ENCODE results near the gene SGCD. TPM values are rescaled to one million over a fixed set of nuclear protein-coding genes. Genes with fewer than 3 reads are reported as not detected.

The SGCD gene
- total RNA-seq, 3 donors from 2014 or later = 3.1 to 15.4 (median 6.2) TPM

- Histone ChIP-seq H3K9me3 (no peaks in the 10 kb centered on the region), H3K4me1 (no peaks in the 10 kb centered on the region), H3K27me3 (no peaks in the 10 kb centered on the region), H3K27ac (no peak overlapping the region), H3K4me3 (no peak overlapping the region), H3K36me3 (no peaks in the 10 kb centered on the region)
- TF ChIP-seq CTCF (IDR thresholded peaks at IDR 0.05) (no peak), POLR2AphosphoS5 (IDR thresholded peaks at IDR 0.05) (no peak), POLR2A (IDR thresholded peaks at IDR 0.05) (no peak)
- intact Hi-C loops (cut with DNase I; ENCODE audit: low total_unique reads) = loop anchor here (2.0 kb wide), 1 partner anchor 77 kb away; no protein-coding TSS in a partner anchor
- no peak for DNase-seq (ENCODE audit: low spot score in 2 of 2)
Observed at GRCh38 chr5:156560002-156560401, 233.0 kb downstream of the SGCD start.

GRCh38 chr5:156561651-156562050, 234.7 kb downstream of the SGCD start:
- Histone ChIP-seq H3K4me1 (no peaks in the 10 kb centered on the region), H3K36me3 (no peaks in the 10 kb centered on the region), H3K9me3 (no peaks in the 10 kb centered on the region)

GRCh38 chr5:156570615-156571014, 243.7 kb downstream of the SGCD start:
- no peak overlapping the region for H3K27ac ChIP-seq
- H3K4me1 ChIP-seq = no peaks in the 10 kb centered on the region
- H3K9me3 ChIP-seq = no peaks in the 10 kb centered on the region
- no peaks in the 10 kb centered on the region for H3K27me3 ChIP-seq
- H3K36me3 ChIP-seq = no peaks in the 10 kb centered on the region
- intact Hi-C loops (cut with DNase I; ENCODE audit: low total_unique reads) = no loop called here
- no peak overlapping the region for H3K4me3 ChIP-seq
- DNase-seq (ENCODE audit: low spot score in 2 of 2) = no peak
- TF ChIP-seq POLR2AphosphoS5 (IDR thresholded peaks at IDR 0.05) (no peak), CTCF (IDR thresholded peaks at IDR 0.05) (no peak), POLR2A (IDR thresholded peaks at IDR 0.05) (no peak)

More at GRCh38 chr5:156561651-156562050, 234.7 kb downstream of the SGCD start:
- TF ChIP-seq POLR2AphosphoS5 (IDR thresholded peaks at IDR 0.05) = no peak
- TF ChIP-seq POLR2A (IDR thresholded peaks at IDR 0.05) = no peak
- TF ChIP-seq CTCF (IDR thresholded peaks at IDR 0.05) = no peak
- no peak overlapping the region for H3K4me3 ChIP-seq
- H3K27ac ChIP-seq = no peak overlapping the region
- intact Hi-C loops (cut with DNase I; ENCODE audit: low total_unique reads) = loop anchor here (2.0 kb wide), 1 partner anchor 79 kb away; no protein-coding TSS in a partner anchor
- H3K27me3 ChIP-seq = no peaks in the 10 kb centered on the region
- DNase-seq (ENCODE audit: low spot score in 2 of 2) = no peak

GRCh38 chr5:156581725-156582124, 254.8 kb downstream of the SGCD start:
- no peak overlapping the region for H3K4me3 ChIP-seq
- no peaks in the 10 kb centered on the region for H3K36me3 ChIP-seq
- H3K9me3 ChIP-seq = peaks cover 0 to 10% of the 10 kb centered on the region in 2 donors
- intact Hi-C loops (cut with DNase I; ENCODE audit: low total_unique reads) = no loop called here
- no peak for TF ChIP-seq POLR2A (IDR thresholded peaks at IDR 0.05)
- no peak for DNase-seq (ENCODE audit: low spot score in 2 of 2)
- H3K27ac ChIP-seq = no peak overlapping the region
- H3K4me1 ChIP-seq = no peaks in the 10 kb centered on the region
- no peaks in the 10 kb centered on the region for H3K27me3 ChIP-seq

GRCh38 chr5:156582193-156582598, 255.2 kb downstream of the SGCD start:
- no peaks in the 10 kb centered on the region for H3K27me3 ChIP-seq
- no peaks in the 10 kb centered on the region for H3K36me3 ChIP-seq
- no peak overlapping the region for H3K27ac ChIP-seq
- DNase-seq (ENCODE audit: low spot score in 2 of 2) = no peak
- H3K4me3 ChIP-seq = no peak overlapping the region
- peaks cover 0 to 10% of the 10 kb centered on the region in 2 donors for H3K9me3 ChIP-seq
- H3K4me1 ChIP-seq = no peaks in the 10 kb centered on the region
- TF ChIP-seq POLR2AphosphoS5 (IDR thresholded peaks at IDR 0.05) (no peak), CTCF (IDR thresholded peaks at IDR 0.05) (no peak), POLR2A (IDR thresholded peaks at IDR 0.05) (no peak)
- intact Hi-C loops (cut with DNase I; ENCODE audit: low total_unique reads) = no loop called here

- intact Hi-C loops (cut with DNase I; ENCODE audit: low total_unique reads) = no loop called here
- H3K4me1 ChIP-seq = no peaks in the 10 kb centered on the region
- H3K27me3 ChIP-seq = no peaks in the 10 kb centered on the region
- H3K27ac ChIP-seq = peak overlapping the region in 1 of 2 donors; percentile 25
- H3K9me3 ChIP-seq = peaks cover 0 to 3% of the 10 kb centered on the region in 2 donors
- no peak overlapping the region for H3K4me3 ChIP-seq
- no peak for DNase-seq (ENCODE audit: low spot score in 2 of 2)
- TF ChIP-seq CTCF (IDR thresholded peaks at IDR 0.05) (no peak), POLR2A (IDR thresholded peaks at IDR 0.05) (no peak), POLR2AphosphoS5 (IDR thresholded peaks at IDR 0.05) (no peak)
- no peaks in the 10 kb centered on the region for H3K36me3 ChIP-seq
Observed at GRCh38 chr5:156584871-156585270, 257.9 kb downstream of the SGCD start.
